Upper lobe of left lung (tissue), 6 donors: ENCODE results near the gene PTPRC. TPM values are rescaled to one million over a fixed set of nuclear protein-coding genes. Genes with fewer than 3 reads are reported as not detected.
A peak's percentile ranks its signal among the peaks of the same experiment; 100 is the strongest.

Experiments used
- ATAC-seq, 2 donors: fragments of 200-7000 bp; cut with Tn5 transposase; one replicate each; pipeline ENCODE4 v1.9.1; 2022; ENCODE audit warnings: mild to moderate bottlenecking in 2 of 2, moderate library complexity in 2 of 2; ENCODE audit not compliant: low FRiP score in 2 of 2
- DNase-seq, 2 donors: peaks; one replicate each; pipeline ENCODE4 v3.0.0-alpha.2; 2019 to 2020
- H3K27ac ChIP-seq, 4 donors: fragments of 200-600 bp; sonication (generic); one replicate each; pipeline ENCODE4 v1.5.1; 2016 to 2019
- H3K27me3 ChIP-seq, 4 donors: fragments of 200-600 bp; sonication (generic); one replicate each; pipeline ENCODE4 v1.5.1; 2017 to 2019
- H3K36me3 ChIP-seq, 4 donors: fragments of 200-600 bp; sonication (generic); one replicate each; pipeline ENCODE4 v1.5.1; 2016 to 2019
- H3K4me1 ChIP-seq, 4 donors: fragments of 200-600 bp; sonication (generic); one replicate each; pipeline ENCODE4 v1.5.1; 2018 to 2019
- H3K4me3 ChIP-seq, 4 donors: fragments of 200-600 bp; sonication (generic); one replicate each; pipeline ENCODE4 v1.5.1; 2017 to 2019; ENCODE audit warnings: mild to moderate bottlenecking in 2 of 4, moderate library complexity in 1 of 4
- H3K9me3 ChIP-seq, 4 donors: fragments of 200-600 bp; sonication (generic); one replicate each; pipeline ENCODE4 v1.5.1; 2018 to 2019
- EP300 ChIP-seq, 4 donors: sonication (generic); formaldehyde crosslinking; IDR thresholded peaks; one replicate each; pipeline ENCODE4 v1.5.1; 2017; ENCODE audit warnings: antibody characterized with exemption in 4 of 4, control low read depth in 2 of 4
- POLR2A ChIP-seq, 4 donors: fragments of 450-650 bp; IDR thresholded peaks; one replicate each; pipeline ENCODE4 v1.5.1; 2016 to 2017; ENCODE audit warnings: antibody characterized with exemption in 4 of 4, mild to moderate bottlenecking in 2 of 4
- POLR2AphosphoS5 ChIP-seq, 2 donors: sonication (generic); formaldehyde crosslinking; IDR thresholded peaks; one replicate each; pipeline ENCODE4 v1.5.1; 2017; ENCODE audit warnings: antibody characterized with exemption in 2 of 2
- WGBS, 2 donors: methylation state at CpG; one replicate each; pipeline ENCODE4 v1.1.5; 2017 to 2018; 5-methylcytosine and 5-hydroxymethylcytosine counted together
- total RNA-seq, 6 donors: library from RNA; depleted of rRNA in 4 of 6; stranded (reverse); fragments of >200 nt in 4 of 6; gene quantifications; one replicate each; pipeline versions ENCODE4 v1.1.0 to v1.2.1, GENCODE V29; 2016 to 2021
- TF ChIP-seq, protein P1 (sequence below), 6 experiments: fragments of 450-650 bp in 4 of 6; fragments of 200-600 bp in 2 of 6; sonication (generic) in 2 of 6; IDR thresholded peaks; one replicate each; pipeline ENCODE4 v1.5.1; 2016 to 2019; ENCODE audit warnings: antibody characterized with exemption in 6 of 6
- donor health status: DM: no; HTN: no; CAD: no; lungs with moderate emphysema.
- donor health status: DM: no; HTN: yes; CAD: no; lungs with severe emphysema.

The PTPRC gene
- total RNA-seq, 6 donors from 2014 or later: 70.2 to 171 (median 101) TPM

DNA sequence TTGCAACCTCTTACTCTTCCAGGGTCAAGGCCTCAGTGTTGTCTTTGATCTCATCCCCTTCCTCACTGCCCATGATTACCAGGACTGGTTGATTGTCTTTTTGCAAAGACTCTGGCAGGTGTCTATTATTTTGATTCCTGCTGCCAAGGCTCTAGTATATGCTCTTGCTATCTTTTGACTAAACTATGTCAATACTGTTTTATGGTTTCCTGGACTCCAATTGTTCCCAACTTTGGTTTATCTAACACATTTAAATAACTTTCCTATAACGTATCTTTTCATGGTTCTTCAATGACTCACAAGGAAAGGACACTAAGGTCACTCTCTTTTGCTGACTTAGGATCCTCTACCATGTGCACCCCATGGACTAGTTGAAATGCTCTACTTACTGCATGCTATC, 141.5 kb downstream of the PTPRC start:
- Histone ChIP-seq H3K36me3 (no peaks in the 10 kb centered on the region), H3K27me3 (no peaks in the 10 kb centered on the region), H3K4me1 (peaks cover 0 to 26% (median 5%) of the 10 kb centered on the region in 4 donors), H3K9me3 (no peaks in the 10 kb centered on the region), H3K4me3 (no peak overlapping the region), H3K27ac (no peak overlapping the region)
- DNase-seq (no peak), ATAC-seq (no peak)
- 43 to 83% methylated on average over 1 of the region's 1 CpG for WGBS, 2 donors
- TF ChIP-seq POLR2AphosphoS5 (IDR thresholded peaks at IDR 0.05): no peak
- TF ChIP-seq, protein P1, sequence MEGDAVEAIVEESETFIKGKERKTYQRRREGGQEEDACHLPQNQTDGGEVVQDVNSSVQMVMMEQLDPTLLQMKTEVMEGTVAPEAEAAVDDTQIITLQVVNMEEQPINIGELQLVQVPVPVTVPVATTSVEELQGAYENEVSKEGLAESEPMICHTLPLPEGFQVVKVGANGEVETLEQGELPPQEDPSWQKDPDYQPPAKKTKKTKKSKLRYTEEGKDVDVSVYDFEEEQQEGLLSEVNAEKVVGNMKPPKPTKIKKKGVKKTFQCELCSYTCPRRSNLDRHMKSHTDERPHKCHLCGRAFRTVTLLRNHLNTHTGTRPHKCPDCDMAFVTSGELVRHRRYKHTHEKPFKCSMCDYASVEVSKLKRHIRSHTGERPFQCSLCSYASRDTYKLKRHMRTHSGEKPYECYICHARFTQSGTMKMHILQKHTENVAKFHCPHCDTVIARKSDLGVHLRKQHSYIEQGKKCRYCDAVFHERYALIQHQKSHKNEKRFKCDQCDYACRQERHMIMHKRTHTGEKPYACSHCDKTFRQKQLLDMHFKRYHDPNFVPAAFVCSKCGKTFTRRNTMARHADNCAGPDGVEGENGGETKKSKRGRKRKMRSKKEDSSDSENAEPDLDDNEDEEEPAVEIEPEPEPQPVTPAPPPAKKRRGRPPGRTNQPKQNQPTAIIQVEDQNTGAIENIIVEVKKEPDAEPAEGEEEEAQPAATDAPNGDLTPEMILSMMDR (IDR thresholded peaks at IDR 0.05): no peak
- no peak for TF ChIP-seq EP300 (IDR thresholded peaks at IDR 0.05)
- TF ChIP-seq POLR2A (IDR thresholded peaks at IDR 0.05): no peak

DNA sequence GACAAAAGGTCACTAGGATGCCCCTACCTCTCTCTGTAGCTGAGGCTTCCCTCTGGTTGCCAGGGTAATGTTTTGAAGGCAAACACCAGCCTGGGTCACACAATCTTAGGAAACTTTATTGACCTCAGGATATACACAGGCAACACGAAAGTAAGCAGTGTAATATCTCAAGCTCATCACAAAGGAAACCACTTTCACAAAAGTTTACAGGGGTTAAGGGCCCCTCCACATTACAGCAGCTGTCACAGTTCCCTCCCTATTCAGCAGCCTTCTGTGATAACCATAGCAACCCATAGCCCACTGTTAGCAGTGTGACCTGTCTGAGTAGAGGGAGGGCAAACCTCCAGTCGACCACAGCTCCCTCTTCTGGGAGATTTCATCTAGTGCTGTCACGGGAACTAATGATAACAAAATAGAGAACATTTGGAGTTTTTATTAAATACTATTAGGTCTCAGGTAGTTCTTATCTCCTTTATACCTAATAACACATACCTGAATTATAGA, 149.8 kb downstream of the PTPRC start:
- ATAC-seq (peak; percentile 65 to 90), DNase-seq (peak in 1 of 2 donors; percentile 36)

DNA sequence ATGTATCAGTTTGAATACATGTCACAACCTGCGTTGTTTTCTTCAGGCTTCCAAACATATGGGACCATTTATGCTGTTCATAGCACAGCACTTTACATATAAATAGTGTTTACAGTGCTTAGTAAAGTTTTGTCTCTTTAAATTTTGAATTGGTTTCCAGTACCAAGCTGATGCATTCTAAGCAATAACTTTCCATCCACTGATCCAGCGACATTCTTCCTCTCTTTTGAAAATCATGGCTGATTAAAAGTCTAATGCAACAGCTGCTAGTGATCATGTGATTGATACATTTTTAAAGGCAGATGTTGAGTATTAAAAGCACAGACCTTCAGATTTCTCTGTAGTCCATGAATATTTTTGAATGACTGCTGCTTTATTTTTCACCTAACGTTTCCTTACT, 154.9 kb downstream of the PTPRC start:
- H3K36me3 ChIP-seq: no peaks in the 10 kb centered on the region
- H3K27ac ChIP-seq: no peak overlapping the region
- peaks cover 0 to 6% (median 3%) of the 10 kb centered on the region in 4 donors for H3K4me1 ChIP-seq
- DNase-seq: no peak
- ATAC-seq: no peak
- H3K27me3 ChIP-seq: no peaks in the 10 kb centered on the region
- peaks cover 0 to 13% (median 7%) of the 10 kb centered on the region in 4 donors for H3K9me3 ChIP-seq
- WGBS, 2 donors: 89 to 97% methylated on average over 3 of the region's 3 CpGs
- H3K4me3 ChIP-seq: no peak overlapping the region
- TF ChIP-seq EP300 (IDR thresholded peaks at IDR 0.05): no peak
- TF ChIP-seq POLR2A (IDR thresholded peaks at IDR 0.05): no peak
- TF ChIP-seq POLR2AphosphoS5 (IDR thresholded peaks at IDR 0.05): no peak
- TF ChIP-seq, protein P1 (IDR thresholded peaks at IDR 0.05): no peak

More for the DNA sequence above, 149.8 kb downstream of the PTPRC start:
- H3K27me3 ChIP-seq: no peaks in the 10 kb centered on the region
- 36 to 39% methylated on average over 2 to 3 of the region's 3 CpGs for WGBS, 2 donors
- H3K4me3 ChIP-seq: no peak overlapping the region
- TF ChIP-seq POLR2A (IDR thresholded peaks at IDR 0.05) (no peak), EP300 (IDR thresholded peaks at IDR 0.05) (no peak), POLR2AphosphoS5 (IDR thresholded peaks at IDR 0.05) (no peak)
- TF ChIP-seq, protein P1 (IDR thresholded peaks at IDR 0.05): no peak
- no peaks in the 10 kb centered on the region for H3K36me3 ChIP-seq
- no peaks in the 10 kb centered on the region for H3K9me3 ChIP-seq
- H3K27ac ChIP-seq: peak overlapping the region; percentile 10 to 28 (median 26)
- peaks cover 0 to 11% (median 7%) of the 10 kb centered on the region in 4 donors for H3K4me1 ChIP-seq

DNA sequence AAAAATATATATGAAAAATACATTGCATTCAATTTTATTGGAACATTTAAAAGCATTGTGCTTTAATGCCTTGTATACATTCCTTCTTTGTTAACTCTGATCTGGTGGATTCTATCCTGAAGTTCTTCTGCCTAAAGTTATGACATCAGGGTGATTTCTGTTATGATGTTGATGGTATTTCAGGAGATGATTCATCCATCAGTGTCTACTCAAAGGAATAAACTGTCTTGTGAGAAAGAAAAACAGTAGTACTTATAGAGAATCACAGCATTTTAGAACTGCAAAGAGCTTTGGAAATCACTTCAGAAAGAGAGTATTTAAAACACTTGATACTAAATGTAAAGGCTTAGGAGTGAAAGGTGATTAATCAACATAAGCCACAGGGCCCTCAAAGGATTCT, 155.7 kb downstream of the PTPRC start:
- ATAC-seq: no peak
- no peaks in the 10 kb centered on the region for H3K36me3 ChIP-seq
- peaks cover 0 to 2% (median 0%) of the 10 kb centered on the region in 4 donors for H3K4me1 ChIP-seq

More for the DNA sequence above, 155.7 kb downstream of the PTPRC start:
- TF ChIP-seq, protein P1 (IDR thresholded peaks at IDR 0.05): no peak
- TF ChIP-seq EP300 (IDR thresholded peaks at IDR 0.05): no peak
- no peak for TF ChIP-seq POLR2AphosphoS5 (IDR thresholded peaks at IDR 0.05)
- no peak for TF ChIP-seq POLR2A (IDR thresholded peaks at IDR 0.05)
- peaks cover 0 to 13% (median 7%) of the 10 kb centered on the region in 4 donors for H3K9me3 ChIP-seq
- no peak overlapping the region for H3K4me3 ChIP-seq
- no peak for DNase-seq
- no peaks in the 10 kb centered on the region for H3K27me3 ChIP-seq
- H3K27ac ChIP-seq: no peak overlapping the region
